Activated naive CD4-positive, alpha-beta T cell treated with Interleukin-2 at 50 U/mL for 16 hours (primary cell): Measurements from ENCODE around the gene SUCO.
A peak's percentile ranks its signal among the peaks of the same experiment; 100 is the strongest.

Experiments used
- DNase-seq: peaks from one replicate; pipeline ENCODE4 v3.0.0-alpha.2; 2020

SUCO gene

DNA sequence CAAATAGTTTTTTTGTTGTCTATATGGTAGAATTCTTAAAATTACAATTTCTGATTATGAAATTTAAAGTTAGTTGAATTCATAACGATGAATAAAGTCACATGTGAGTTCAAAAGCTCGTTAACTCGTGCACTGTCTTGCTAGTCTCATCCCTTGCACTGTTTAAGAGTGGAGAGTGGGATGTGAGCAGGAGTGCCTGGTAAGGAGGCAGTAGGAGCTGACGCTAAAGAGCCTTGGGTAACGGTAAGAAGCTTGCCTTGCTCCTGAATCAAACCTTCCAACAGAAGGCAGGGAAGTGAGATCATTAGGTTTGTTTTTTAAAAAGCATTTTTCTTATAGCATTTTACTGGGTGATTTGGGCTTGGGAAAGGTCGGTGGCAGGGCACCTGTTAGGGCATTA lies 123.6 kb downstream of the SUCO start:
- DNase-seq = no peak

- DNase-seq = no peak
Observed at GRCh38 chr1:172657586-172657985, 124.6 kb downstream of the SUCO start.

GRCh38 chr1:172658871-172659453 lies 126.0 kb downstream of the SUCO start, which contains the start of gene FASLG:
TSS of gene FASLG (plus strand) at chr1:172659103. CDS start at chr1:172659202, 99 bp downstream.
- peak; percentile 77 for DNase-seq

DNA sequence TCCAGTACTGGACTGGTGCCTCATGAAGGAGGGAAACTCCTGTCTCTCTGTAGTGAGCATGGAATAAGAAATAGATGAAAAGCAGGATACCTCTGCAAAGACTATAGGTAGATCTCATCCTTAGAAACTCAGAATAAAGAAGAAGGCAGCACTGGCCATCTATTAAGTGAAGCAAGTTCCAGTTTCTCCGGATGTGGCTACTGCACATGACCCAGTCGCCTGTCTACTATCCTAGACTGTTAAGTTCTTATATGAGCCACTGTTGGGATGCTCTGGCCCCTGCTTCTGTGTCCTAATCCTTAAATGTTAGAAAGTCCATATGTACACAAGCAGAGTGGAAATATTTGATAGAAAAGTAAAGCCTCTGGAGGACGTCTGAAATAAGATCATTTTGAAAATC lies 128.2 kb downstream of the SUCO start:
- no peak for DNase-seq
